ENCODE measurements around the gene GABRR2.
A peak's percentile ranks its signal among the peaks of the same experiment; 100 is the strongest.

The GABRR2 gene

GRCh38 chr6:89251976-89252375 lies 63.1 kb downstream of the GABRR2 start:
- DNase-seq (ENCODE audit: low spot score): no peak
- no peak for TF ChIP-seq CTCF (IDR thresholded peaks at IDR 0.05; ENCODE audit: poor library complexity, severe bottlenecking)
- H3K4me3 ChIP-seq (ENCODE audit: severe bottlenecking): no peak overlapping the region
- H3K27ac ChIP-seq (ENCODE audit: poor library complexity, severe bottlenecking): no peak overlapping the region
- H3K27me3 ChIP-seq (ENCODE audit: insufficient read depth, poor library complexity, severe bottlenecking): no peaks in the 10 kb centered on the region
- no peaks in the 10 kb centered on the region for H3K9me3 ChIP-seq (ENCODE audit: severe bottlenecking)
- no peak for ATAC-seq (ENCODE audit: low read depth)
- no peaks in the 10 kb centered on the region for H3K4me1 ChIP-seq (ENCODE audit: insufficient read depth, poor library complexity, severe bottlenecking)
- H3K36me3 ChIP-seq (ENCODE audit: low read depth): no peaks in the 10 kb centered on the region

- peak; percentile 17; the same call in 1 of the 3 replicates for ATAC-seq (ENCODE audit: low read depth)
- DNase-seq (ENCODE audit: low spot score): no peak
- Histone ChIP-seq H3K4me3 (ENCODE audit: severe bottlenecking) (no peak overlapping the region), H3K9me3 (ENCODE audit: severe bottlenecking) (no peaks in the 10 kb centered on the region), H3K4me1 (ENCODE audit: insufficient read depth, poor library complexity, severe bottlenecking) (no peaks in the 10 kb centered on the region), H3K36me3 (ENCODE audit: low read depth) (no peaks in the 10 kb centered on the region), H3K27me3 (ENCODE audit: insufficient read depth, poor library complexity, severe bottlenecking) (no peaks in the 10 kb centered on the region), H3K27ac (ENCODE audit: poor library complexity, severe bottlenecking) (no peak overlapping the region)
- TF ChIP-seq CTCF (IDR thresholded peaks at IDR 0.05; ENCODE audit: poor library complexity, severe bottlenecking): no peak
These were observed 63.9 kb downstream of the GABRR2 start for GRCh38 chr6:89251170-89251569.

- Histone ChIP-seq H3K27ac (ENCODE audit: poor library complexity, severe bottlenecking) (no peak overlapping the region), H3K36me3 (ENCODE audit: low read depth) (no peaks in the 10 kb centered on the region), H3K27me3 (ENCODE audit: insufficient read depth, poor library complexity, severe bottlenecking) (no peaks in the 10 kb centered on the region), H3K4me1 (ENCODE audit: insufficient read depth, poor library complexity, severe bottlenecking) (no peaks in the 10 kb centered on the region), H3K9me3 (ENCODE audit: severe bottlenecking) (no peaks in the 10 kb centered on the region), H3K4me3 (ENCODE audit: severe bottlenecking) (no peak overlapping the region)
- no peak for DNase-seq (ENCODE audit: low spot score)
- no peak for TF ChIP-seq CTCF (IDR thresholded peaks at IDR 0.05; ENCODE audit: poor library complexity, severe bottlenecking)
- ATAC-seq (ENCODE audit: low read depth): no peak
These were observed 64.9 kb downstream of the GABRR2 start for GRCh38 chr6:89250239-89250638.

GRCh38 chr6:89244241-89244985 lies 70.7 kb downstream of the GABRR2 start:
- H3K9me3 ChIP-seq (ENCODE audit: severe bottlenecking): no peaks in the 10 kb centered on the region
- no peak for ATAC-seq (ENCODE audit: low read depth)
- no peaks in the 10 kb centered on the region for H3K36me3 ChIP-seq (ENCODE audit: low read depth)
- H3K27ac ChIP-seq (ENCODE audit: poor library complexity, severe bottlenecking): no peak overlapping the region
- no peaks in the 10 kb centered on the region for H3K27me3 ChIP-seq (ENCODE audit: insufficient read depth, poor library complexity, severe bottlenecking)
- DNase-seq (ENCODE audit: low spot score): no peak
- no peaks in the 10 kb centered on the region for H3K4me1 ChIP-seq (ENCODE audit: insufficient read depth, poor library complexity, severe bottlenecking)
- H3K4me3 ChIP-seq (ENCODE audit: severe bottlenecking): no peak overlapping the region
- TF ChIP-seq CTCF (IDR thresholded peaks at IDR 0.05; ENCODE audit: poor library complexity, severe bottlenecking): no peak

DNA sequence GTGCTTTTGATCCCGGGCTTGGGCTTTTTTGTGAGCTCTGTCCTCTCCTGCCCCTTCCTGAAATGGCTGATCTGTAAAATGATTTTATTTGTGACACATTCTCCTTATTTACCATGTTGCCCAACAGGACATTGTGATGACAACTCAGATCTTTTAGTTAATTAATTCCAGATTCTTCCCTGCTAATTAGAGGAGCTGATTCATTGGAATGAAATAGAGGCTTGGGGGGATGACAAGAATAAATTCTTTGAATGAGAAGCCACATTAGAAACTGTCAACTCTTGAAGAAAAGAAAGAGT lies 71.8 kb downstream of the GABRR2 start:
- Histone ChIP-seq H3K4me3 (ENCODE audit: severe bottlenecking) (no peak overlapping the region), H3K36me3 (ENCODE audit: low read depth) (no peaks in the 10 kb centered on the region), H3K27me3 (ENCODE audit: insufficient read depth, poor library complexity, severe bottlenecking) (no peaks in the 10 kb centered on the region), H3K4me1 (ENCODE audit: insufficient read depth, poor library complexity, severe bottlenecking) (no peaks in the 10 kb centered on the region), H3K27ac (ENCODE audit: poor library complexity, severe bottlenecking) (no peak overlapping the region), H3K9me3 (ENCODE audit: severe bottlenecking) (no peaks in the 10 kb centered on the region)
- TF ChIP-seq CTCF (IDR thresholded peaks at IDR 0.05; ENCODE audit: poor library complexity, severe bottlenecking): no peak
- DNase-seq (ENCODE audit: low spot score): no peak
- no peak for ATAC-seq (ENCODE audit: low read depth)
